ENCODE results near the gene SREBF1. TPM values are rescaled to one million over a fixed set of nuclear protein-coding genes. Genes with fewer than 3 reads are reported as not detected.

Gene SREBF1
- total RNA-seq, 6 experiments from 2014 or later = 63.8 to 246 (median 173) TPM

DNA sequence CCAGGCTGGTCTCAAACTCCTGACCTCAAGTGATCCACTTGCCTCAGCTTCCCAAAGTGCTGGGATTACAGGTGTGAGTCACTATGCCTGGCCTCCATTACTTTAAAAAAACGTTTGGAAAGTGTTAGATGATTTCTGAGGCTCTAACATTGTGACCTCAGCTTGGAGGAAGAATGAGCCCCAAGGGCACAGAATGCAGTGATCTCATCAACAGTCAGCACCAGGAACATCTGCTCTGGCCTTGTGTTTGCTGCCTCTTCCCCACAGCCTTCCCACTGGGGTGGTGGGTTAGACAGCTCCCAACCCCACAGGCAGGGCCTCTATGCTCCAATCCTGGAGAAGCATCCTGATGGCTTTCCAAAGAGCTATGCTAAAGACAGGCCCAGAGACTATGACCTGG, 37.7 kb upstream of the SREBF1 start:
- WGBS (ENCODE audit: insufficient coverage, low coverage, low lambda C conversion rate, missing lambda C conversion rate) = 0% methylated on average over 1 of the region's 1 CpG
- H3K27me3 ChIP-seq = no peaks in the 10 kb centered on the region
- H3K9me3 ChIP-seq = no peaks in the 10 kb centered on the region
- H3K4me3 ChIP-seq = no peak overlapping the region
- no peak overlapping the region for H3K27ac ChIP-seq
- no peak for ATAC-seq
- peaks cover 0 to 6% (median 0%) of the 10 kb centered on the region in 4 donors for H3K36me3 ChIP-seq
- intact Hi-C loops (cut with DNase I) = no loop called here
- no peak for DNase-seq
- H3K4me1 ChIP-seq = peaks cover 0 to 36% (median 16%) of the 10 kb centered on the region in 4 donors
- no peak for TF ChIP-seq POLR2A (IDR thresholded peaks at IDR 0.05)
- TF ChIP-seq, protein P1, sequence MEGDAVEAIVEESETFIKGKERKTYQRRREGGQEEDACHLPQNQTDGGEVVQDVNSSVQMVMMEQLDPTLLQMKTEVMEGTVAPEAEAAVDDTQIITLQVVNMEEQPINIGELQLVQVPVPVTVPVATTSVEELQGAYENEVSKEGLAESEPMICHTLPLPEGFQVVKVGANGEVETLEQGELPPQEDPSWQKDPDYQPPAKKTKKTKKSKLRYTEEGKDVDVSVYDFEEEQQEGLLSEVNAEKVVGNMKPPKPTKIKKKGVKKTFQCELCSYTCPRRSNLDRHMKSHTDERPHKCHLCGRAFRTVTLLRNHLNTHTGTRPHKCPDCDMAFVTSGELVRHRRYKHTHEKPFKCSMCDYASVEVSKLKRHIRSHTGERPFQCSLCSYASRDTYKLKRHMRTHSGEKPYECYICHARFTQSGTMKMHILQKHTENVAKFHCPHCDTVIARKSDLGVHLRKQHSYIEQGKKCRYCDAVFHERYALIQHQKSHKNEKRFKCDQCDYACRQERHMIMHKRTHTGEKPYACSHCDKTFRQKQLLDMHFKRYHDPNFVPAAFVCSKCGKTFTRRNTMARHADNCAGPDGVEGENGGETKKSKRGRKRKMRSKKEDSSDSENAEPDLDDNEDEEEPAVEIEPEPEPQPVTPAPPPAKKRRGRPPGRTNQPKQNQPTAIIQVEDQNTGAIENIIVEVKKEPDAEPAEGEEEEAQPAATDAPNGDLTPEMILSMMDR (IDR thresholded peaks at IDR 0.05) = no peak

DNA sequence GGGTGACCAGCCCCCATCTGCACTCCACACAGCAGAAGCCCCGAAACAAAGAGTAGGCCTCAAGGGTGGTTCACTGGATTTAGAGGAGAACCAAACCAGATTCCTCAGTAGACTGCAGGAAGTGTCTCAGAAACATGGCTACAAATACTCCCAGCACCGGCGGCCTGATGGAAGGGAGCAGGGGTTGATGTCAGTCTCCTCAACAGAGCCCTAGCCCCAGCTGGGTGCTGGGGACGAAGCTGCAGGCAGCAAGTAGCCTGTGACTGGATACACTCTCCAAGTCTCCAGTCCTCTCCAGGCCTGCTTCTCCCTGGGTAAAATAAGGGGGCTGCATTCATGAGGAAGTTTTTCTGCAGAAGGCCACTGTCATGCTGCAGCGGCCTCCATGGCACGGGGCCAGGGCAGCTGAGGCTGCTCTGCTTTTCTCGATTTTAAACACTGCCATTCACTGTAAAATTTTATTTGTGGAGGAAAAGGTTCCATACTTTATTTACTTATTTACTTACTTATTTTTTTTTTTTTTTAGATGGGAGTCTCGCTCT, 36.7 kb upstream of the SREBF1 start:
- WGBS (ENCODE audit: insufficient coverage, low coverage, low lambda C conversion rate, missing lambda C conversion rate) = 77% methylated on average over 6 of the region's 8 CpGs
- H3K36me3 ChIP-seq = peaks cover 0 to under 1% (median 0%) of the 10 kb centered on the region in 4 donors
- TF ChIP-seq POLR2A (IDR thresholded peaks at IDR 0.05) = no peak
- TF ChIP-seq, protein P1 (IDR thresholded peaks at IDR 0.05) = no peak
- no peak overlapping the region for H3K4me3 ChIP-seq
- DNase-seq = no peak
- no peaks in the 10 kb centered on the region for H3K9me3 ChIP-seq
- H3K27ac ChIP-seq = no peak overlapping the region
- peaks cover 0 to 32% (median 14%) of the 10 kb centered on the region in 4 donors for H3K4me1 ChIP-seq
- ATAC-seq = no peak
- intact Hi-C loops (cut with DNase I) = no loop called here
- no peaks in the 10 kb centered on the region for H3K27me3 ChIP-seq

DNA sequence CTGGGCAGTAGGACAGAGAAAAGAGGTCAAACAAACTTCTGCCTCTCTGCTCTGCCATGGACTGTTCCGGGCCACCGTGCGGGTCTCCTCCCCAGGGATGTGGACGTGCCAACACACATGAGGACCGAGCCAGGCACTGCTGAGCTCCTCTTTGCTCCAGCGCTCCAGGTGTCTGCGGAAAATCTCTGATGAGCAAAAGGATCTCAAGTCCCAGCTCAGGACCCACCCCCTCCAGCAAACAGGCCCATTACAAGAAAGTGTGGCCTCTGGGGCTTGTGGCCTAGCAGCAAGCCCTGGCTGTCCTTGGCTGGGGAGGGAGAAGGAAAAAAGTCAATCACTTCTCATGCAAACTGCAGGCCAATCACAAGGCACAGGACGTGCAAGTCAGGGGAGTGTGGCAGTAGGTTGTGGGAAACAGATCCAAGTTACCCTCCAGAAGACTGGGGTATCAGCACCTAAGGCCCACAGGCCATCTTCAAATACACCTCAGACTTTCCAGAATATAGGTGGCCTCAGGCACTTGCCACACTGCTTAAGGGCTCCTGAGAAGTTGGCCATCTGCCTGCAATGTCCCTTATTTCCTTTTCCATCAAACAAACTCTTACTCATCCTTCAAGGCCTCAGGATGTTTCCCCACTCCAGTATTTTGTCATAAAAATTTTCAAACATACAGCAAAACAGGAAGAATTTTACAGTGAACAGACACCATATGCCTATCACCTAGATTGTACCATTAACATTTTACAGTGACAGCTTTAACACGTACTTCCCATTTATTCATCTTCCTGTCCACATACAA, 36.0 kb upstream of the SREBF1 start:
- H3K4me1 ChIP-seq = peaks cover 0 to 25% (median 13%) of the 10 kb centered on the region in 4 donors
- no peaks in the 10 kb centered on the region for H3K9me3 ChIP-seq
- ATAC-seq (no peak), DNase-seq (no peak)
- H3K27ac ChIP-seq = no peak overlapping the region
- H3K4me3 ChIP-seq = no peak overlapping the region
- TF ChIP-seq, protein P1 (IDR thresholded peaks at IDR 0.05) = no peak
- TF ChIP-seq POLR2A (IDR thresholded peaks at IDR 0.05) = no peak
- no peaks in the 10 kb centered on the region for H3K27me3 ChIP-seq
- H3K36me3 ChIP-seq = no peaks in the 10 kb centered on the region
- 71% methylated on average over 2 of the region's 9 CpGs for WGBS (ENCODE audit: insufficient coverage, low coverage, low lambda C conversion rate, missing lambda C conversion rate)
- intact Hi-C loops (cut with DNase I) = no loop called here

DNA sequence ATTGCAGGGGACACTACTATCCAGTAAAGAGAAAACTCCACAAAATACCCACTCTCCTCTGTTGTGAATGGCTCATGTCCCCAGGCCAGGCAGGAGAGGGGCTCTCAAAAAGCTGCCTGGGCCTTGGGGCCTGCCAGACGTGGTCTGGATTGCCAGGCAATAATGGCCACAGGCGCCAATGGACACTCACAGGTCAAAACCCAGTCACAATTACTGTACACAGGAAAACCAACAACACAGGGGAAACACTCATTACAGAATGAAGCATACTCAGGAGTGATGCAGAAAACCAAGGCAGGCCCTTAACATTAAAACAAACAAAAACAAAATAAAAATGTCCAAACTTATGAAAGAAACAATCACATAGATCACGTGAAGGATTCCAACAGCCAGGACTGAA, 35.1 kb upstream of the SREBF1 start:
- Histone ChIP-seq H3K9me3 (no peaks in the 10 kb centered on the region), H3K27me3 (no peaks in the 10 kb centered on the region), H3K36me3 (no peaks in the 10 kb centered on the region), H3K4me3 (no peak overlapping the region), H3K4me1 (peaks cover 0 to 16% (median 8%) of the 10 kb centered on the region in 4 donors), H3K27ac (no peak overlapping the region)
- no peak for ATAC-seq
- TF ChIP-seq, protein P1 (IDR thresholded peaks at IDR 0.05) = no peak
- TF ChIP-seq POLR2A (IDR thresholded peaks at IDR 0.05) = no peak
- WGBS (ENCODE audit: insufficient coverage, low coverage, low lambda C conversion rate, missing lambda C conversion rate) = 86% methylated on average over 3 of the region's 3 CpGs
- intact Hi-C loops (cut with DNase I) = no loop called here
- no peak for DNase-seq
